HG03432 (cell line): ENCODE data around the gene CDCP1.
"Not testable (repeated sequence)": the region's sequence is repeated elsewhere in the genome, so short reads cannot be mapped to it uniquely, and the experiment has no call there.

Source experiments
- ATAC-seq: cut with Tn5 transposase; IDR thresholded peaks from one replicate; pipeline ENCODE4 v1.9.1; 2021; ENCODE audit warnings: mild to moderate bottlenecking, moderate library complexity; ENCODE audit not compliant: unreplicated experiment

CDCP1 gene

DNA sequence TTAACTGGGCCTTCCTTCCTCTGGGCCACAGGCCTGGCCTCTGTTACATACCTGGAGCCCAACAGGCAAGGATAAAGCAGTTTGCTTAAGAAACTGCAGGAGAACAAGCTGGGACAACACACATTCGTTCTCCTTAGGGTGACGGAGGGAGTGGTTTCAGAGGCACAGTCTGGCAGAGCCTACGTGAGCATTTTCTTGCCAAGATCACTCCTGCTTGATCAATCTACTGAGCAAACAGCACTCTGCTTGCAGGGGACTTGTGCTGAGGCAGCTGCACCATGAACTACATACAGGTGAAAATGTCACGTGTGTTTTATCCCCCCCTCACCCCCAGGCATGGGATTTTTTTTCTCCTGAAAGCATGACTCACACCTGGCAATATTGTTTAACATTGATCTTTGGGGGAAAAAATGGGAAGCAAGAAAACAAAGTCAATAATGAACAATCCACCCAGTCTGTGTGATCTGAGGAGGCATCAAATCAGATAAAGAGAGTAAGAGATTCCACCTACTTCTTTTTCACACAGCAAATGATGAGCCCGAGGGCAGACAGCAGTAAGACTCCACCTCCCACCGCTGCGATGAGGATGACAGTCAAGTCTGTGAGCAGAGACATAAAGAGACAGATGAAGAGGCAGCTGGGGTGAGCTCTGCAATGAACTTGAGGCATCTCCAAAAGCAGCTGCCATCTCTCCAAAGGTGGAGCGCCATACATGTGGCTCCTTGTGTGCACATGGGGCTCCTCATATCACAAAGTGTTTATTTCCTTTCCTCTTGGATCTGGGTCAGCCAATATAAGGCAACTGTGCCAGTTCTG, 57.4 kb downstream of the CDCP1 start:
- no peak for ATAC-seq

DNA sequence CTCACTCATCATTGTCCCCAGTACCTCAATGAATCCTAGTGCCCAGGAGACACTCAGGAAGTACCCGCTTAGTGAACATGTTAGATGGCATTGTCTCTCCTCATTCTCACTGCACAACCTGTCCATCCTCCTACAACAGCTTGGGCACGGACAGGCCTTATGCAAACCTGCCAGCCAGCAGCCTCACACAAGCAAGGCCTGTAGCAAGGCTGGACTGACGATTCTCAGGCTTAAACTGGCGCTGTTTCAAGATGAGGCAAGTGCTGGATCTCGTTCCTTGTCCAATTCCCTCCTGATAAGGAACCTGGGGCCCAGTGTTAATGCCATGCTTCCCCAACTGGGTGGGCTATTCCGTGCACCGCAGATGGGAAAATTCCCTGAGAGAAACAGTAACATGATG, 59.0 kb downstream of the CDCP1 start:
- ATAC-seq: no peak

DNA sequence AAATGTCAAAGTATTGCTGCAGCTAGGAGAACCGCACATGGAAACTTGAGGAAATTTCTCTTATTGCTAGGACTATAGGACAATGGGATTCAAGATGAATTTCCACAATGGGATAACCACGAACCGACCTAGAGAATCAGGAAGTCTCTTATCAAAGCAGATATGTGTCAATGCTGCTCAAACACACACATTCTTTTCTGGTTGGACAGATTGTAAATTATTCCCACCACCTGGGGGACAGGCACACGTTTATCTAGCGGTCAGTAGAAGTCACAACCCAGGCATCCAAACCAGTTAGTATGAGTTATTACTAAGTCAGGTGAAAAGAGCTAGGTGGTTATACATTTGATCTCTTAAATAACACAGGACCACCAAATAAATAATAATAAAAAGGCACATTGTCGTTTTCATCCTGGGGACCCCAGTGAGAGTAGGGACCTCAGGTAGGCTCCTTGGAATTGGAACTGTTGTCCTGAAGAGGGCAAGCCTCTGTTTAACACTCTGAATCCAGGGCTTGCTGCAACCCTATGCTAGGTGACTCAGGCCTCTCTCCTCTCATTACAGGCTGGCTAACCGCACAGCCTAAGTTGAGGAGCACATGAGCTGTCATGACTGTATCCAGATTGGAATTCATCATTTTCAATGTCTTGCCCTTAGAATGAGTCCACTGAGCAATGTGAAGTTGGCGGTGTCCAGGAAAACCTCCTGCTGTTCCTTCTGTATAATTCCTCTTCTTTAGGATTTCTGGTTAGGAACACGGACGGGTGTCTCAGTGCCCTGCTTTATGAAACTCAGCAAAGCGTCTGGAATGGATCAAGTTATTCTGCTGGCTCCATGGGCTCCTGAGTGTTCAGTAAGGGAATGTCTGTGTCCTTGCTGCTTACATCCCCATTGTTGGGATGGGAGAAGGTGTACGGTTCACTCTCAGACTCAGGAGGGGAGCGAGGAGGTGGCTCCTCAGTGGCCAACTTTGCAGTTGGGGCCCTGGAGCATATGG, 61.1 kb downstream of the CDCP1 start:
- no peak for ATAC-seq

DNA sequence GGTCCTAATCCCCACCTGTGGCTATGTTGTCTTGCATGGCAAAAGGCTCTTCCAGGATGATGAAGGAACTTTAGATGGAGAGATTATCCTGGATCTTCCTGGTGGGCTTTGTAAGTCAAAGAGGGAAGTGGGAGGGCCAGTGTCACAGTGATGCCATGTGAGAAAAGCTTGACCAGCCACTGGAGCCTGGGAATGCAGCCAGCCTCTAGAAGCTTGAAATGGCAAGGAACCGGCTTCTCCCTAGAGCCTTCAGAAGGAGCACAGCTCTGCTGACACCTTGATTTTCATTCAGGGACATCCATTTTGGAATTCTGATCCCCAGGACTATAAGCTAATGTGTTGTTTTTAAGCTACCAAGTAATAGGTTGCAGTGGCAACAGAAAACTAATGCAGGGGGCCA, 61.8 kb downstream of the CDCP1 start:
- ATAC-seq: no peak

DNA sequence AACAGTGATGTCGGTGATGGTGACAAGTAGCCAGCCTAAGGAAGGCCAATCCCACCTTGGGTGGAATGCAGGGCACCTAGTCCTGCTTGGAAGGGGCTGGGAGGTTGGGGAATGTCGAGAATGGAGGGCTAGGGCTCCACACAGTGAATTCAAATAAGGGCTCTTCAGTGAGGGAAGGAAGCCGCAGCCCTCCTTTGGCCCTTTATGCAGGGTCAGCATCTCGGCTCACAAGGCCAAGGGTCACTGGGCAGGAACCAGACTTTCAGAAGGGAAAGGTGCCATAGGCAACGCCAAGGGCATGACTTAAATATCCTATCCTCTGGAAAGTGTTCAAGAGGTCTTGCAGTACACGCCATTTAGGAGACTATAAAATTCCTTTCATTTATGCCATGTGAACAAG, 63.2 kb downstream of the CDCP1 start:
- ATAC-seq: no peak

DNA sequence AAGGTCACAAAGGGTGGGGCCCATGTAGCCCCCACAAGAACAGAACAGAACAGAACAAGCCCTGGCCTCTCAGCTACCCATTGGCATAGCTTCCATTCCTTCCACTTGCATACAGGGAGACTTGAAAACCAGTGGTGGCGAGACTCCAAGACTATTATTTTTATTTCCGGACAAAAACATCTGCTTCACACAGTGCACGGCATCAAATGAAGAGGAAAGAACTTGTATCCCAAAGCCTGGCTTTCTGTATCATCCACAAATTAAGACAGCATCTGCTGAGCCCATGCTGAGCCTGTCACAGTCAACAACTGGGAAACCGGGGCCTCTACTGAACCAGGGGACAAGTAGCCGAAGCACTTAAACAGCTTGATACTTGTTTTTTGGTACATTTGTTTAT, 64.0 kb downstream of the CDCP1 start:
- no peak for ATAC-seq

DNA sequence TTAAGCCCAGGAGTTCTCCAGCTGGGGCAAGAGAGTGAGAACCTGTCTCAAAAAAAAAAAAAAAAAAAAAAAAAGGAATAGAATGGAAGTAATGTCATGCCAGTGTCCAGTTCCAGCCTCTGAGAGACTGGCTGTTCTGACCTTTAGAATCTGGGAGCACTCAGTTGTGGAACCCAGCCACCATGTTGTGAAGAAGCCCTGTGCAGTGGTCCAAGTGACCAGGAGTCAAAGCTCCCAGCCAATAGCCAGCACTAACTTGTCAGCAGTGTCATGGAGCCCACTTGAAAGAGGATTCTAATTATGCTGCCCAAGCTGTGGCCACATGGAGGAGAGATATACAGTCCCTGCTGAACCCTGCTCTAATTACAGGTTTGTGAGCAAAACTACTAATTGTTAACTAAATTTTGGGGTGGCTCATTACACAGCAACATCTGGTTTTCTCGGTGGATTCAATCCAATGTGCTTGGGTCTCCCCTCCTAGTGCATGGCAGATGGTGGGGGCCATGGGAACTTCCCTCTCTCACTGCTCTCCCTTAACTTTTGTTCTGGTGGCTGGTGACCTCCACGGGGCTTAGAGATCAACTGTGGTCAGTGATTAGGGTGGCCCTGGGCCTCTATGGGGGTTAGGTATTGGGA, 64.6 kb downstream of the CDCP1 start:
- no peak for ATAC-seq

DNA sequence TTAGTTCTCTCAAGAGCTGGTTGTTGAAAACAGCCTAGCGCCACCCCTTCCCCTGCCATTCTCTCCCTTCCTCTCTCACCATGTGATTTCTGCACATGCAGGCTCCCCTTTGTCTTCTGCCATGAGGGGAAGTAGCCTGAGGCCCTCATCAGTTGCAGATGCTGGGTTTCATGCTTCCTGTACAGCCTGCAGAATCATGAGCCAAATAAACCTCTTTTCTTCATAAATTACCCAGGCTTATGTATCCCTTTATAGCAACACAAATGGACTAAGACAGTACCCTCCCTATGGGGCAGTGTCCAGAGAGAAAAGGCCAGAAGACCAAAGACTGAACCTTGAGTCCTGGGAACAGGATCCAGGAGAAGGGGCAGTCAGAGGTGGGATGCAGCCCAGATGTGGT, 65.4 kb downstream of the CDCP1 start:
- no peak for ATAC-seq

DNA sequence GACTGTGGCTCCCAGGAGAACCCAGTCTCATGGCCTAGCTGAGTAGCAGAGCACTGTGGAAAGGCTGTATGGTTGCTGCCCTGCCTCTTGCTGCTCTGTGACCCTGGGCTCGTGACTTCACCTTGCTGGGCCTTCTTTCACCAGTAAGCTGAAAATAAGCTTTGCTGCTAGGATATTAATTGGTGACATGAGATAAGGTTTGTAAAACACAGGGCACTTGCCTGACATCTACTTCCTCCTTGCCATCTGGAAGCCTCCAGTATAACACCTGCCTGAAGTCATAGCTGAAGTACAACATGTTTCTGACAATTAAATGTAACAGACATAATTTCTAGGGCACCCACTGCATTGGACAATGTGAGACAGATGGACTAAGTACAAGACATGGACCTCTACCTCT, 66.5 kb downstream of the CDCP1 start:
- no peak for ATAC-seq

DNA sequence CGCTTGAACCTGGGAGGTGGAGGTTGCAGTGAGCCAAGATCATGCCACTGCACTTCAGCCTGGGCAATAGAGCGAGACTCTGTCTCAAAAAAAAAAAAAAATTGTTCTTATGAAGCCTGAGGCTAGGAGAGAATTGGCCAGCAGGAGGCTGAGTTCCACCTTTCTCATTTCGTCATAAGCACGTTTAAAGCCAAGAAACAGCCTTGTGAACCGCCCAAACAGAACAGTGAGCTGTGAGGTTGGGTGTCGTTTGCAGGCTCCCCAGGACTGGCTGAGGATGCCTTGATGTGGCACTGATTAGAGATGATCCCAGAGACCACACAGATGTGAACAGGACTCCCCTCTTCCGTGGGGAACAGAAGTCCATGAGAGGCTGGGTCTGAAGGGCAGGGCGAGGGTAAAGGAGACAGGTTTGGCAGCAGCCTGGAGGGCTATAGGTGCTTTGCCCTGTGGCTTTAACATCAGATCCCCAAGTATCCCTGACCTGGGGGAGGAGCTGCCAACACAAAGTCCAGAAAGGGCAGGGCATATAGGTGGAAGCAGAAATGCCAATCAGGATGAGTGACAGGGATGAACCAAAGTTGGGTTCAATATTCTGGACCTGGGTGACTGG, 67.2 kb downstream of the CDCP1 start:
- ATAC-seq: no peak

DNA sequence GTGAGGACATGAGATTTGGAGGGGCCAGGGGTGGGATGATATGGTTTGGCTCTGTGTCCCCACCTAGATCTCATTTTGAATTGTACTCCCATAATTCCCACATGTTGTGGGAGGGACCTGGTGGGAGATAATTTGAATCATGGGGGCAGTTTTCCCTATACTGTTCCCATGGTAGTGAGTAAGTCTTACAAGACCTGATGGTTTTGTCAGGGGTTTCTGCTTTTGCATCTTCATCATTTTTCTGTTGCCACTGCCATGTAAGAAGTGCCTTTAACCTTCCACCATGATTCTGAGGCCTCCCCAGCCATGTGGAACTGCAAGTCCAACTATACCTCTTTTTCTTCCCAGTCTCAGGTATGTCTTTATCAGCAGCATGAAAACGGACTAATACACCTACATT, 67.9 kb downstream of the CDCP1 start:
- ATAC-seq: not testable (repeated sequence)

DNA sequence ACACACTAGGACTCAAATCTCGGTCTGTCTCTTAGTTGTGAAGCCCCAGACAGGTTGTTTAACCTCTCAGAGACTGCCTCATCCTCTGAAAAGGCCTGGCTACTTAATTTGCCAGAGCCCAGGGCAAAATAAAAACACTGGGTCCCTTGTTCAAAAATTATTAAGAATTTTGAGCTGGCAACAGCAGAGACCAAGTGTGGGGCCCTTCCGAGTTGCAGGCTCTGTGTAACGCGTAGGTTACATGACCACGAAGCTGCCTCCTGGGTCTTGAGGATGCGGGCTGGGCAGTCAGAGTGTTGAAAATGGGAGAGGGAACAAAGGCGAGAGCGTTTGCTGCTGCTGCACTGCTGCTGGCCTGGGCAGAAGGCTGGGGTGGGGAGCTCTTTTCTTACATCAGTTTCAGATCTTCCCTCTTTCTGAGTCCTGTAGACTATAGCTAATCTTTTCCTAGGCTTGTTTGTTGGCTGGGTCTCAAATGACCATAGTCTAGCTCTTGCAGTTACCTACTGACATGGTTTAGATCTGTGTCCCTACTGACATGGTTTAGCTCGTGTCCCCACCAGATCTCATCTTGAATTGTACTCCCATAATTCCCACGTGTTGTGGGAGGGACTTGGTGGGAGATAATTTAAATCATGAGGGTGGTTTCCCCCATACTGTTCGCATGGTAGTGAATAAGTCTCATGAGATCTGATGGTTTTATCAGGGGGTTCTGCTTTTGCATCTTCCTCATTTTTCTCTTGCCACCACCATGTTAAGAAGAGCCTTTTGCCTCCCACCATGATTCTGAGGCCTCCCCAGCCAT, 70.2 kb downstream of the CDCP1 start:
- no peak for ATAC-seq

DNA sequence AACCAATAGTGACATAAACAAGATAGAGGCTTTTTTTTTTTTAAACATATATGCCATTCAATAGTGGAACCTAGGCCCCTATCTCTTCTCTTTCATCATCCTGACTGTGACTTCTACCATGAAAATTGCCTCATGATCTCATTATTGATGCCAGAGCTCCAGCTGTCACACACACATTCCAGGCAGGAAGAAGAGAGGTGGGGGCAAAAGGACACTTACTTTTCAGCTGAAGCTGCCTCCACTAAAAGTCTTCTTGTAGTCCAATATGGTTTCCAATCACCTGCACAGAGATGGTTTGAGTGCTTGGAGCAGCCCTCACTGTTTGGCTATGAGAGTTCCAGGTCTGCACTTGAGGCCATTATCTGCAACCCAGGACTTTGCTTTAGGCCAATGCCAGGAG, 75.1 kb downstream of the CDCP1 start:
- ATAC-seq: no peak

DNA sequence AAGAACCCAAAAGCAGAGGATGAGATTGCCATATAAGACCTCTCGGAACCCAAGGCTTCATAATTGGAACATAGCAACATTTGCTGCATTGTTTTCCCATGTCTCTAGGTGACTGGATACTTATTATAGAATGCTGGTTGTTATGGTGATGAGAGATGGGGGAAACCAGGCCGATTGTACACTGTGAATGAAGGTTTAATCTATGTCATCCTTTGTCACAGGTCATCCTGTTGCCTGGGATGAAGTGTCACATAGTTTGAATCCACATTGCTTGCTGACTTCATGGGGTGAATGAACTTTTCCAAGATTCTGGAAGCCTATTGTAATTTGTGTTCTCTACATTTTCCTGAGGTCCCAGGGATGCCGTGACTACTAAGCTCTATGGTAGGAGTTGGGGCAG, 78.2 kb downstream of the CDCP1 start:
- ATAC-seq: no peak

DNA sequence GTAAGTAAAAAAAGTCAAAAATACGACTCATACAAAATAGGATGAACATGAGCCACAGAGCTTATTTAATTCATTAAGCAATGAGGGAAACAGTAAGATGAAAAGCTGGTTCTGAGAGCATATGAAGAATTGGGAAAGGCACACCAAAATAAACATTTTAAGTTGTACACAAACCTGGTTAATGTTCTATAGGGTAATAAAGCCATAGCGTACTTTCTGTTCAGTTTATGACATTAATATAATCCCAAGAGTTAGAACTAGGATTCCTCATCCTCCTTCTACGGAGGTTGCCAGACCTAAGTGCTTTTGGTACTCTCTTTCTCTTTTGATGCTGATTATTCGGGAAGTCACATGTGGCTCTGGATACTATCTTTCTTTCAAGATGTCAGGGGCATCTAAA, 78.7 kb downstream of the CDCP1 start:
- no peak for ATAC-seq

DNA sequence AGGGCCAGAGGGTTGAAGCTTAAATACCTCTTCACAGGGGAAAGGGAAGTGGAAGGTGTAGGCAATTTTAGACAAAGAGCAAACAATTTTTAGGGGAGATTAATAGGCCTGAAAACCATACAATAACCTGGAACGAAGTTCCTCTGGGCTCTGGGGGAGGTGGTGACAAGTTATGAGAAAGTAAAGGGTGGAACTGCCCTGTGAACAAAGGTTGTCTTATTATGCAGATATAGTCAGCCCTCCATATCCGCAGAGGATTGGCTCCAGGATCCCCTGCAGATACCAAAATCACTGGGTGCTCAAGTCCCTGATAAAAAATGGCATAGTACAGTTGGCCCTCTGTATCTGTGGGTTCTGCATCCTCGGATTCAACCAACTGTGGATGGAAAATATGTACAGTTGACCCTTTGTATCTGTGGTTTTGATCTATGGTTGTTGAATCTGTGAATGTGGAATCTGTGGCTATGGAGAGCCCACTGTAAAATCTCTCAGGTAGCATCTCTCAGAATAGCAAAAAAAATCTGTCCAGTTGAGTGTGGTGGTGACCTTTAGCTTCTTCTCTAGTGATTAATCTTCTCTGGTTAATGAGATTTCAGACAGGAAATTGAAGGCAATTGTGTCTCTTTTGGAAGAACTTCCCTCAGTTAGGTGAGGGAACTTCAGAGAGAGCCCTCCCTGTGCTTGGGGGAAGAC, 79.9 kb downstream of the CDCP1 start:
- no peak for ATAC-seq

DNA sequence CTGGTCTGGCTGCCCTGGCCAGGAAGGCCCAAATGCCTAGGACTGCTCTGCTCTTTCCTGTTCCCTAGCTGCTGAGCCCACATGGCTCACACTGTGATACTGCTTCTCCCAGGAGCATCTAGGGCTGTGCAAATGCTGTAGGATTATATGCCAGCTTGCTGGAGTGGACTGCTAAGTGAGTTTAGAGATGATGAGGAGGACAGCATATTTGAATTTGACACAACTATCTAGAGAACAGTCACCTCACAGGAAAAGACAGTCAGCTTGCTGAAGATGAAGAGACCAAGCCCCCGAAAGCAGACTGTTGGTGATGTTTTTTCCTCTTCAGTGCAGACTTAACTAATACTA, 80.8 kb downstream of the CDCP1 start:
- ATAC-seq: no peak

DNA sequence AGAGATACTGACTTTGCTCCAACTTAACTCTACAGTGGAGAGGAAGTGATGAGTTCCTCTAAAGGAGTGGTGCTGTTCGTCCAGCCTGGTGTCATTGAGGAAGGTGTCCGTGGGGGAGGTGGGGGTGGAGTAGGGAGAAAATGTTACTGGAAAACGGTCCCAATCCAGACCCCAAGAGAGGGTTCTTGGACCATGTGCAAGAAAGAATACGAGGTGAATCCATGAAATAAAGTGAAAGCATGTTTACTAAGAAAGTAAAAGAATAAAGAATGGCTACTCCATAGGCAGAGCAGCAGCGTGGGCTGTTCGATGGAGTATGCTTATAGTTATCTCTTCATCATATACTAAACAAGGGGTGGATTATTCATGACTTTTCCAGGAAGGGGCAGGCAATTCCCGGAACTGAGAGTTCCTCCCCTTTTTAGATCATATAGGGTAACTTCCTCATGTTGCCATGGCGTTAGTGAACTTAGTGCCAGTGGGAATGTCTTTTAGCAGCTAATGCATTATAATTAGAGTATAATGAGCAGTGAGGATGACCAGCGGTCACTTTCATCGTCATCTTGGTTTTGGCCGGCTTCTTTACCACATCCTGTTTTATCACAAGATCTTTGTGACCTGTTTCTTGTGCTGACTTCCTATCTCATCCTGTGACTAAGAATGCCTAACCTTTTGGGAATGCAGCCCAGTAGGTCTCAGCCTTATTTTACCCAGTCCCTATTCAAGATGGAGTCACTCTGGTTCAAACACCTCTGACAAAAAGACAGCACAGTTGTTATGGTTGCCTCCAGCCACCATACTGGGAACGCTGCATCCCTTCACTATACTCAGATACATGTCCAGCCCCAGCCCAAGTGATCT, 81.4 kb downstream of the CDCP1 start:
- ATAC-seq: no peak

DNA sequence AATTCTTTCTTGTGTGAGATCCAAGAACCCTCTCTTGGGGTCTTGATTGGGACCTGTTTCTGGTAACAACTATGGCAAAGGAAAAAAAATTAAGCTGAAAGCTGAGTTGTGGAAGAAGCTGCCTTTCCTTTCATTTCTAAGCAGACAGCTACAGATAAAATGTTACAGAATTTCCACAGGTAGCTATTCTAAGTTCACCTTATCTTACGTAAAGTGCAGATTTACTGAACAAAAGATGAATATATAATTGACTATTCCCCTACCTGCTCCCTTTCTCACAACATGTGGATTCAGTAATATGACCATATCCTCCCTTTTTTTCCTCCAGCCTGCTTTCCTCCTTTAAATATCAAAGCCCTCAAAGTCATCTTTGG, 83.5 kb downstream of the CDCP1 start:
- ATAC-seq: no peak
